ENCODE measurements around the gene SSR3.
"Not testable (repeated sequence)": the region's sequence is repeated elsewhere in the genome, so short reads cannot be mapped to it uniquely, and the experiment has no call there.

The SSR3 gene

DNA sequence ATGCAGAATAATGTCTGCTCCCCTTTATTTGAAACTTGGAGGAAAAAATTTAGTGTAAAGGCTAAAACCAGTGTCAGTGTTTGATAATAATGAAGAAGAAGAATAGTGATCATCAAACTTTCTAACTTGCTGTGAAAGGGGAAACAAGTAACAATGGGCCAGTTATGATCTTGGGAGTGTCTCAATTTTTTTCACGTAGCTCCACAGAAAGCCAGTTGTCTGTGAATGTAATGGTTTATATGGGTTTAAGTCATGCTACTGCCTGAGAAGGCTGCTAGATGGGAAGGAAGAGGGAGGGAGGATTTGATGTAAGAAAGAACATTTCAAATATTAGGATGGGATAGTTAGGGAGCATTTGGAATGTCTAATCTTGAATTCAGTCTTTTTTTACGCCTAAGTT lies 21.1 kb upstream of the SSR3 start:
- no peak for DNase-seq (ENCODE audit: low read depth in 2 of 2)

DNA sequence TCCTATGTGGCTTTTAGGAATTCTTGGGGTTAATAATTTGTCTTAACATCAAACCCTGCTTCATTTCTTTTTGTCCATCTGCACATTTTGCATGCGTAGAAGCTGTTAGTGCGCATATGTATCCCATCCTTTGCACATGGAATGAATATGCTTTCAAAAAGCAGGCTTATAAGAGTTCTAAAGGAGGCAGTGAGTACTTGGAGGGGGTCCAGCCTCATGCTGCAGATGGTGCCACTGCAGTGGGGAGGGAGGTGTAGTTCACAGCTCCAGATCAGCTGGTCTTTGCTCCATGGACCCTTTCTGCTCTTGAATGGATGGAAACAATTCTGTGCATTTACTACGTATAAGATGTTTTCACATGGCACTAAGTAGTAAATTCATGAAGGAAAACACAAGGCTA lies 20.7 kb upstream of the SSR3 start:
- no peak for DNase-seq (ENCODE audit: low read depth in 2 of 2)

DNA sequence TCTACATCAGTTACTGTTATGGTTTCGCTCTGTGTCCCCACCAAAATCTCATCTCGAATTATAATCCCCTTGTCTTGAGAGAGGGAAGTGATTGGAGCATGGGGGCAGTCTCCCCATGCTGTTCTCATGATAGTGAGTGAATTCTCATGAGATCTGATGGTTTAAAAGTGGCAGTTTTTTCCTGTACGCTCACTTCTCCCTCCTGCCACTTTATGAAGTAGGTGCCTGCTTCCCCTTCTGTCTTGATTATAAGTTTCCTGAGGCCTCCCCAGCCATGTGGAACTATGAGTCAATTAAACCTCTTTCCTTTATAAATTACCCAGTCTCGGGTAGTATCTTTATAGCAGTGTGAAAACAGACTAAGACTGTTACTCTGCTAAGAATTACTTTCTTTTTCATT lies 15.0 kb upstream of the SSR3 start:
- DNase-seq (ENCODE audit: low read depth in 2 of 2): not testable (repeated sequence)

DNA sequence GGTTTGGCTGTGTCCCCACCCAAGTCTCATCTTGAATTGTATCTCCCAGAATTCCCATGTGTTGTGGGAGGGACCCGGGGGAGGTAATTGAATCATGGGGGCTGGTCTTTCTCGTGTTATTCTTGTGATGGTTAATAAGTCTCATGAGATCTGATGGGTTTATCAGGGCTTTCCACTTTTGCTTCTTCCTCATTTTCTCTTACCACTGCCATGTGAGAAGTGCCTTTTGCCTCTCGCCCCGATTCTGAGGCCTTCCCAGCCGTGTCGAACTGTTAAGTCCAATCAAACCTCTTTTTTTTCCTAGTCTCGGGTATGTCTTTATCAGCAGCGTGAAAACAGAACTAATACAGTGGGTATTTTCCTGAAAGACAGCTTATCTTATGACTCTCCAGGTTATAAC lies 14.1 kb upstream of the SSR3 start:
- DNase-seq (ENCODE audit: low read depth in 2 of 2): not testable (repeated sequence)

DNA sequence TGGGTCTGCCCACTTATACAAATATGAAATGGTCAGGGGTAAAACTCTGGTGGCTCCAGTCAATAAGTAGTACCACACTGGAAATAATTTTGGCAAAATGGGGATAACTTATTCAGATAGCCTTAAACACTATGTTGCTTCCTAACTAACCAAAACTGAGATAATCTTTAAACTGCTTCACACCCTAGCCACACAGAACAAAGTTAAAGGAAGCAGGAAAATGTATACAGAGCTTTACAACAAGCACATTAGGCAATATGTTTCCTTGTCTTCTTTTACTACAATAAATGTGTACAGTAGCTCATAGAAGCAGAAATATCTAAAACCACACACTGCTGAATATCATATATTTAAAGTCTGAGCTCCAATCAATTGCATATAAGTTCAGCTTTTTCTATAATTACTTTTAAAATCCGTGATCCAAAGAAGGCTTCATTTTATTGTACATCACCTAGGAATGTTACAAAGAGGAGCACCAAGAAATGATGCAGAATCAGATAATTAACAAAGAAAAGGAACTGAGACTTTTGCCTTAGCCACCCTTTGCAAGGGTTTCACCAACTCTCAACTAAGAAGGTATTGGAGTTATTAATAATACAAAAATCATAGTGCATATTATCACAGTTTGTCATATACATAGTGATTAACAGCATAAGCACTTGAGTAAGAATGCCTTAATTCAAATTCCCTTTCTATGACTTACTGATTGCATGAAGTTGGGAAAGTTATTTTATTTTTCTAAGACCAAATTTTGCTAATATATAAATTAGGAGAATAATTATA lies 9.2 kb upstream of the SSR3 start:
- no peak for DNase-seq (ENCODE audit: low read depth in 2 of 2)

DNA sequence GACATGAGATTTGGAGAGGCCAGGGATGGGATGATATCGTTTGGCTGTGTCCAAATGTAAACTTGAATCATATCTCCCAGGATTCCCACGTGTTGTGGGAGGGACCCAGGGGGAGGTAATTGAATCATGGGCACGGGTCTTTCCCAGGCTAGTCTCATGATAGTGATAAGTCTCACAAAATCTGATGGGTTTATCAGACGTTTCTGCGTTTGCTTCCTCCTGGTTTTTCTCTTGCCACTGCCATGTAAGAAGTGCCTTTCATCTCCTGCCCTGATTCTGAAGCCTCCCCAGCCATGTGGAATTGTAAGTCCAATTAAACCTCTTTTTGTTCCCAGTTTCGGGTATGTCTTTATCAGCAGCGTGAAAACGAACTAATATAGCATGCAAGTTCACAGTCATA lies 7.6 kb upstream of the SSR3 start:
- not testable (repeated sequence) for DNase-seq (ENCODE audit: low read depth in 2 of 2)

DNA sequence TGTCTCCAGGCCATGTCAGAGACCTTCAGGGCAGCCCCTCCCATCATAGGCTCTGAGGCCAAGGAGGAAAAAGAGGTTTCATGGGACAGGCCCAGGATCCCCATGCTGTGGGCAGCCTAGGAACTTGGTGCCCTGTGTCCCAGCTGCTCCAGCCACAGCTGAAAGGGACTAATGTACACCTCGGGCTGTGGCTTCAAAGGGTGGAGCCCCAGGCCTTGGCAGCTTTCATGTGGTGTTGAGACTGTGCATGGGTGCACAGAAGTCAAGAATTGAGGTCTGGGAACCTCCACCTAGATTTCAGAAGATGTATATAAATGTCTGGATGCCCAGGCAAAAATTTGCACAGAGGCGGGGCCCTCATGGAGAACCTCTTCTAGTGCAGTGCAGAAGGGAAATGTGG lies 6.6 kb upstream of the SSR3 start:
- no peak for DNase-seq (ENCODE audit: low read depth in 2 of 2)

DNA sequence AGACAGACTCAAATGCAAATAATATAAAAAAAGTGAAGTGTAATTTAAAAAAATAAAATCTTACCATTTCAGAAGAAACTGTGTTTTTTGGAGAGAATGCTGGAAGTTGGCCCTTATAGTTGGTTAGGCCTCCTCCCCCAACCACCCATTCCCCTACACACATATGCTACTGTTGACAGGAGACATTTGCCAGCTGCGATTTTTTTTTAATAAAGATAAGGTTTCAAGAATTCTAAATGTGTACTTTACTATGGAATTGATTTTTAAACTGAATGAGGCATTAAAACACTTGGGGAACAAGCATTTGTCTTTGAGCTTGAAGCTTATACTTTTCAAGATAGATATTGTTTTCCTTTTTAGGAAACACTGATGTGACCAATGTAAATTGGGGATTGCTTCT lies 4.4 kb upstream of the SSR3 start:
- DNase-seq (ENCODE audit: low read depth in 2 of 2): no peak

DNA sequence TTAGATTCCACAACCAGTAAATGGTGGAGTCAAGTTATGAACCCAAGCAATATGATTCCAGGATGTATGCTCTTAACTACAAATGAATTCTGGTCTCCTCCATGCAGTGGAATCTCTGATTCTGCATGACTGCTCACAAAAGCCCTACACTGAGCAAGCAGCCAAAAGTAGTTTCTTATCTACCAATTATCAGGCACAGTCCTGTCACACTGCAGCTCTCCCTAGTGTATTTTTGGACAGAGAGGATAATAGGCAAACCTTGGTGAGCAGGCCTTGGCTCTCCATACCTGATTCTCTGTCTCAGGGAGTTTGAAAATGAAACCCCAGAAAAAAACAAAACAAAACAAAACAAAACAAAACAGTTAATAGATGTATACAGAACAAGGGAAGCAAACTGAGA lies 3.5 kb upstream of the SSR3 start:
- DNase-seq (ENCODE audit: low read depth in 2 of 2): no peak

DNA sequence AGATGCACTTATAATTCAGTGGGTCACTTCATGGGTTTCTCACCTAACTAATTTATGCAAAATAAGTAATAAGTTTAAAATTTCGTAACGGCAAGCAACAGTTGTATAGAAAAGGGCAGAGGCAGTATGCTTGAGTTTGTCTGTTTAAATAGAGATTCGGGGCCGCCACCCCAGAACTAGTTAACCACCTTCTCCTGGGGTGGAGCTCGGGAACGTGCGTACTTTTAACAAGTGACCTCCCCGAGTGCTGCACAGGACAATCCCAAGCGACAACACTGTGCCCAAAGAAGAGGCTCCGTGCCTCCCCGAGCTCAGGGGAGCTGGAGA lies 439 bp downstream of the SSR3 start:
- no peak for DNase-seq (ENCODE audit: low read depth in 2 of 2)

DNA sequence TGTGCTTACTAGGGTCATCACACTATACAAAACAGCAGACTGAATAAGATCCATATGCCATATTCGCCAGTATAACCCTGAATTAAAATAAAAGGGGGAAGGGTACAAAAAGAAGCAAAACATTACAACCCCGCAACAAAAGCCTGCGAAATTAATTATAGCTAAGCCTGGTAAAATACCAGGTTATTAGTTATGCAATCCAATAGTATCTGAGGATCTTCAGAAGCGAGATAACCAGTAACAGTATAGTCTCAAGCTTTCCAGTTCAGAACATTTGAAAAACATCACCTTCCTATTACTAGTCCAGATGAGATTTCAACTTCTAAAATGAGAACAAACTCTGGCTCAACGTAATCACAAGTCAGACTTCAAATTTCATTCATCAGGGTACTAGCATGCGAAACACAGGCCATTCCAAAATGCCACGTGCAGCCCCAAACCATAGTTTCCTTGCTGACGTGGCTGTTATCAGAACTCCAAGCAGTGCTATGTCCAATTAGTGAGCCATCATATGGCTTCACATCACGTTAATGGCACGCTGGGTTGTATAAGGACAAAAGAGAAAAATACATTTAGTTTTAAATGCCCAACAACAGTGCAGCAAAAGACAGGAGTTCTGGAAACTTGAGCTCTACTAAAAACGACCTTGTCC lies 1.1 kb downstream of the SSR3 start:
- DNase-seq (ENCODE audit: low read depth in 2 of 2): no peak

DNA sequence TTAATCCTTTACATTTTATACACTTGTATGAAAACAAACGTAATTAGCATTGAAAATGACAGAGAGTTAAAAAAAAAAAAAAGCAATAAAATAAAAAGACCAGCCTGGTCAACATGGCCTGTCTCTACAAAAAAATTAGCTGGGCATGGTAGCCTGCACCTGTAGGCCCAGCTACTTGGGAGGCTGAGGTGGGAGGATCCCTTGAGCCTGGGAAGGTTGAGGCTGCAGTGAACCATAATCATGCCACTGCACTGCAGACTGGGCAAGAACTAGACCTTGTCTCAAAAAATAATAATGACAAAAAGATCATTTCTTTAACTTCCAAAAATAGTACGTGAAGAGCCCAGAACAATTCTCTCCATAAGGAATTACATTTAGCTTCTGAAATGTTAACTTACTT lies 1.9 kb downstream of the SSR3 start:
- DNase-seq (ENCODE audit: low read depth in 2 of 2): no peak

DNA sequence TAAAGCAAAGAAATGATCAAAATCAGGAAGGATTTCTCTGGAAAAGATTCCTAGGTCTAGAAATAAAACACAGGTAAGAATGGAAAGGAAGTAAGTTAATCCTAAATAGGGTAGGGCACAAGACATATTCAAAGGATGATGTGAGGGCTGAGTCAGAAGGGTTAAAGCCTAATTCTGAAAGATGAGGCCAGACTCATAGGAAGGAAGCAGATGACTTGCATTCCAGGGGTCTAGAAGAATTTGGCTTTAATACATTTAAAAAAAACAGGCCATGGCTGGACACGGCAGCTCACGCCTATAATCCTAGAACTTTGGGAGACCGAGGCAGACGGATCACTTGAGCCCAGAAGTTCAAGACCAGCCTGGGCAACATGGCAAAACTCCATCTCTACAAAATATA lies 3.2 kb downstream of the SSR3 start:
- no peak for DNase-seq (ENCODE audit: low read depth in 2 of 2)

DNA sequence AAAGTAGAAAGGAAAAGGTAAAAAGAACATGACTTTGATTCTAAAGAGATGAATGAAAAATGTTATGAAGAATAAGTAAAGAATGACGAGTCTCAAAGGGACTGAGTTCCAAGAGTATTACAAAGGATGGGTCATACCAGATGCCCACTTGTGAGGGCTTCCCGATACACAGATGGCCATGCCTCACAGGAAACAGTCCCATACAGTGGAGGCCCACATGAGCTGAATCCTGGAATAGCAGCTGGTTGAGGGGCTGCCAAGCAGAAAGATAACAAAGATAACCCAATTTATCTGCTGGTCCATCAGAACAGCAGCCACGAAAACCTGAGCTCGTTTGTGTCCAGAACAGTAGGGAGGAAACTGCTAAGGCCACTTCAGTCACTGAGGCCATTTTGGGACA lies 3.7 kb downstream of the SSR3 start:
- no peak for DNase-seq (ENCODE audit: low read depth in 2 of 2)

DNA sequence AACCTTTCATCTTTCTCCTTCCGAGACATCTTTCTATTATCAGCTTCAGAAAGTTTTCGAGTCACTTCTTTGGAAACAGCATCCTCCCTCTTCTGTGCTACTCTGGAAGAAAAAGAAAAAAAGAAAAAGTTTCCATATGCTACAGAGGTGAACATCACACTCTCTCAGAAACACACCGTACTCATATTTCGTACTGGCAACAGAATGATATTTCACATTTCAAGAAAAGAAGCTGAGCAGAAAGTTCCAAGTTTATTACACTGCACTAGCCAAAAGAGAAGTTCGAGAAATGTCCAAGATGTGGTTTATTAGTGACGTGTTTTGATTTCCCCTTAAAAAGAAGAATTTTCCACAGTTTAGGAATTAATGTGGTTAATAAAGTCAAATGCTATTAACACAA lies 6.0 kb downstream of the SSR3 start:
- DNase-seq (ENCODE audit: low read depth in 2 of 2): no peak

DNA sequence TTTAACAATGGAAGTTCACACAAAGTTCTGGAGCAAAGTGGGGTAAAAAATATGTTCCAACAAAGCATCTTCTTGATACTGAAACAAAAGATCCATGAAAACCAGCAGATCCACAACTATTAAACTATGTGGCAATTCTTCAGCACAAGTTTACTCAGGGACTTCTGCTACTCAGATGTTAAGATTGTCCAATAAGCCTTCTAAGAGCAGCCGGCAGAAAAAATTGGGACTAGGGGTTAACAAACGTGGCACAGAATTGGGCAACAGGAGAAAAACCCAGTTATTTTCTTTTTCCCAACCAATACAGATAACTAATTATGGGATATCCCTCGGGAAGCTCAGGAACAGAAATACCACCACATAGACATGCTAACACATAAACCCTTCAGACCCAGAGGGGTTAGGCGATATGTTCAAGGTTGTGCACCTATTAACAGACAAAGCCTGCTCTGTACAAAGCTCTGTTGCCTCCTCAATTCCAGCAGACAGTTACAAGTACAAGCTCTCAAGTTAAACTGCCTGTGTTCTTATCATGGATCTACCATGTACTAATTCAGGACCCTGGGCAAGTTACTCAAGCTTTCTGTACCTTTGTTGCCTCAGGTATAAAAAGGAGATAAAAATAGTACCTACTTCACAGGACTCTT lies 6.8 kb downstream of the SSR3 start:
- DNase-seq (ENCODE audit: low read depth in 2 of 2): no peak

DNA sequence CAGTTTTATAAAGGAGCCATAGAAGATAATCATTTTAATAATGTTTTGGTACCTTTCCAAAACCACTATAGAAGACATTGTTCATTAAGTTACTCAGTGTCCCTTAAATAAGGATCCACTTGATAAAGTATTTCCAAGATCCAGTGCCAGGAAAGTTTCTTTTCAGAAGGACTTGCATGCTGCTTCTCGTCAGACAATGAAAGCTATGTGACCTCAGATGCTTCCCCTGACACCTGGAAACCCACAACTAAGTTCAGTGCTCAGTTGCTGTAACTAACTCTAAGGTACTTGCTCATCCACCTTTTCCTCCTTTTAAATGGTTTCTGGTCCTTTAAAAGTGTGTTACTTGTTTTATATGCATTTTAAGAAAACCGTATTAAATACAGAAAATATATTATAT lies 7.3 kb downstream of the SSR3 start:
- no peak for DNase-seq (ENCODE audit: low read depth in 2 of 2)

DNA sequence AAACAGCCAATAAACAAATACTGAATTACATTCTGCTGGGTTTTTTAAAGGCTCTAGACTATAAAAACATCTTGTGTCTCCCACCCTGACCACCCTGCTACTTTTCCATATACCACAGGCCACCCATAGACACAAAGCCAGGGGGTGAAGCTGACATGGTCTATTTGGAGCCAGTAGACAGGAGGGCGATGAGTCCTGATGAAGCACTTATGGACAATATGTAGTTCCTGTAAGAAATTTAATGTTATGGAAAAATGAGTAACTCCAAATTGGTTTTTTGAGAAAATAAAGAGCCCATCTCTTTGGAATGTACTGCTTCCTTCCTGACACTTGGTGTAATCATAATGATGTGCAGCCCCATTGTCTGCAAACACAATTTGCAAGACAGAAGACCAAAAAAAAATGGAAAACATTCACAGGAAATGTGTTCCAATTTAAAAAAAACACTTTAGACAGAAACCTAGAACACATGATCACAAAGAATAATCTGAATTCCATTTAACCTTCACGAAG lies 11.8 kb downstream of the SSR3 start:
- no peak for DNase-seq (ENCODE audit: low read depth in 2 of 2)

DNA sequence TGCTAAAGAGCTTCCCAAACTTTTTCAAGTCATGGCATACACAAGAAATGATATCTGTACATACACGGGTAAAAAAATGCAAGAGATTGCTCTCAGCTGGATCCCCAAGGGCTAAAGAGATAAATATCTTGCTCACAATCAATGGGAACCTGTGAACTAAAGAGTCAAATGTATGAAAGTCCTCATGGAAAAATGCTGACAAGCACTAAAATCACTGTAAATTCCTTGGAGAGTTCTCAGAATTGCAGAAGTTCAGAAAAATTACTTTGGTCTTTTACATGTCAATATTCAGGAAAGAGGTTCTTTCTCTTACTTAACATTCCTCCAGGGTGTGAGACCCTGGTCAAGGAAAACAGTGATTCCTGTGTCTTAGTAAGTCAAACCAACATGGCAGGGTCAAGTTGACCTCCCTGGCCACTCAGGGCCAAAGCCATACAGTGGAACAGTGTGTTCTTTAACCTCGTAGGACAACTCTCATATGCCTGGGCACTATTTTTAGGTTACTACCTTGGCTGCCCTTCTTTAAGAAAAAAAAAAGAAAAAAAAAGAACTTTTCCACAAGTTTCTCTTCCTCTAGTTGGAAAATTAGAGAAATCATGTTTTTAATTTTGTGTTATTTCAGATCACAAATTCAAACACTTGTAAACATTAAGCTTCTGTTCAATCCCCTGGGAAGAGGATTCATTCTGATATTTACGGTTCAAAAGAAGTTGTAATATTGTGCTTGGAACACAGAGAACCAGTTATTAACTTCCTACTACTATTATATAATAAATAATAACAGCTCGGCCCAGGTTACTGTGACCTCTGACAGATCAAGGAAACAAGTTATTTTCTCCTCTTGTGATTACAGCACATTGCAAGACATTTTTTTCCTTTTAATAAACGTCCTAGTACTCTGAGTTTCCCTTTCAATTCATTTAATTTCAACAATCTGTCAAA lies 12.5 kb downstream of the SSR3 start:
- no peak for DNase-seq (ENCODE audit: low read depth in 2 of 2)

DNA sequence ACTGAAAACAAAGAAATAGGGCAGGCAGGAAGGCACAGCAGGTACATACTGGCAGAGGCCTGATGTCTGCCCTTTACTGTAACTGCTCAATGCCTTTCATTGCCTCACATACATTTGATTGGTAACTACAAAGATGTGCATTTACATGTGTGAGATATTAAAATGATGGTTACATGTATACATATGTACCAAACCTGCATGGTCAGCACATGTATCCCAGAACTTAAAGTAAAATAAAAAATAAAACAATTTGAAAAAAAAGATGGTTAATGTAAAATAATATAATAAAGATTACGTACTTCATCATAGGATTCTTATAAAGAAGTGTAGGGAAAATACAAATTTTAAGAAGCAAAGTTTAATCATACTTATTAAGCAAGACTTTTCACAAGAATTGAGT lies 15.1 kb downstream of the SSR3 start:
- DNase-seq (ENCODE audit: low read depth in 2 of 2): no peak

DNA sequence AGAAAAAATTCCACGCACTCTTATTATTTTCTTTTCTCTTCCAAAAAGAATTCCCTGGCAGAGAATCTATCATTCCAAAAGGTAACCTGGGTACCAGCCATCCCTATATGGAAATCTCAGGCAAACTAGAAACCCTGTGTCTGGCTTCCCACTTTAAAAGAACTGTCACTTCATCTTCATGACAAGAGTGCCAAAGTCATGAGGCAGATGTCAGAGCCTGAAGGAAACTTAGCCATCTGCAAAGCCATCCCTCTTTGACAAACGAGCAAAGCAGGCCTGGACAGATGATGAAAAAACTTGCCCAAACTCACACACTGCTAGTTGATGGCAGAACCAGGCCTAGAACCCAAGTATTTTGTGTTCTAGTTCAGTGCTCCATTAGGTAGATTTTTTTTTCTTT lies 15.9 kb downstream of the SSR3 start:
- DNase-seq (ENCODE audit: low read depth in 2 of 2): no peak

Measured in activated CD8-positive, alpha-beta memory T cell treated with anti-CD3 and anti-CD28 coated beads for 4 hours (primary cell).